Spleen (tissue), 13 donors: ENCODE data around the gene SLC46A1. TPM values are rescaled to one million over a fixed set of nuclear protein-coding genes. Genes with fewer than 3 reads are reported as not detected.

Experiments
- DNase-seq: peaks from one replicate; pipeline ENCODE4 v3.0.0-alpha.2; 2020
- H3K27ac ChIP-seq, 8 donors: fragments of 200-600 bp; sonication (generic) in 7 of 8; 1 replicate in 4 of 8; 2 replicates in 4 of 8; pipeline versions ENCODE4 v1.5.0 to v1.8.0; 2016 to 2021; ENCODE audit warnings: inconsistent platforms in 4 of 8, mild to moderate bottlenecking in 4 of 8, moderate library complexity in 1 of 8
- H3K27me3 ChIP-seq, 7 donors: fragments of 200-600 bp; sonication (generic) in 6 of 7; replicated peaks in 1 of 7; 1 replicate in 4 of 7; 2 replicates in 3 of 7; pipeline versions ENCODE4 v1.5.0 to v1.8.0; 2016 to 2021; ENCODE audit warnings: inconsistent platforms in 3 of 7, mild to moderate bottlenecking in 1 of 7
- H3K36me3 ChIP-seq, 6 donors: fragments of 200-600 bp; sonication (generic) in 5 of 6; 1 replicate in 4 of 6; 2 replicates in 2 of 6; pipeline versions ENCODE4 v1.5.0 to v1.8.0; 2016 to 2021; ENCODE audit warnings: inconsistent platforms in 2 of 6
- H3K4me1 ChIP-seq, 6 donors: fragments of 200-600 bp; sonication (generic) in 5 of 6; 1 replicate in 3 of 6; 2 replicates in 3 of 6; pipeline versions ENCODE4 v1.5.0 to v1.8.0; 2016 to 2021; ENCODE audit warnings: inconsistent platforms in 3 of 6
- H3K4me3 ChIP-seq, 8 donors: fragments of 200-600 bp; sonication (generic) in 7 of 8; 1 replicate in 4 of 8; 2 replicates in 4 of 8; pipeline versions ENCODE4 v1.5.0 to v1.8.0; 2016 to 2021; ENCODE audit warnings: inconsistent platforms in 4 of 8, mild to moderate bottlenecking in 4 of 8, moderate library complexity in 2 of 8
- H3K9me3 ChIP-seq, 8 donors: fragments of 200-600 bp; sonication (generic) in 7 of 8; 1 replicate in 4 of 8; 2 replicates in 4 of 8; pipeline versions ENCODE4 v1.5.0 to v1.8.0; 2016 to 2021; ENCODE audit warnings: inconsistent platforms in 4 of 8
- POLR2A ChIP-seq, 3 donors: fragments of 450-650 bp; IDR thresholded peaks; one replicate each; pipeline ENCODE4 v1.5.1; 2017; ENCODE audit warnings: antibody characterized with exemption in 3 of 3, mild to moderate bottlenecking in 1 of 3
- POLR2AphosphoS5 ChIP-seq, 3 donors: sonication (generic); formaldehyde crosslinking; IDR thresholded peaks; one replicate each; pipeline ENCODE4 v1.5.1; 2017; ENCODE audit warnings: antibody characterized with exemption in 3 of 3
- WGBS, 5 donors: extraction: QIAGEN DNeasy Blood & Tissue Kit in 3 of 5; methylation state at CpG; one replicate each; pipeline versions ENCODE4 v1.1.5 to v1.1.7; 2013 to 2018; 5-methylcytosine and 5-hydroxymethylcytosine counted together
- intact Hi-C: fragments of 100-400 bp; cut with DNase I; formaldehyde crosslinking; loops from one replicate; pipeline ENCODE4 v1.15.0; 2023; ENCODE audit warnings: low total_unique reads
- long read RNA-seq, 2 donors: transcript quantifications; one replicate each; lab custom pipeline, GENCODE V29; 2026
- polyA plus RNA-seq, 3 donors: library from polyadenylated mRNA; stranded (reverse); fragments of 200-250 nt; gene quantifications; one replicate each; pipeline ENCODE4 v1.2.1, GENCODE V29; 2013
- total RNA-seq, 7 donors: library from RNA; depleted of rRNA in 3 of 7; stranded (reverse); fragments of >200 nt in 3 of 7; fragmentation: NEBNext Ultra II Directional in 4 of 7; extraction: Animal tissue kit (Norgen Biotek cat#: 25700) in 4 of 7; gene quantifications; one replicate each; pipeline versions ENCODE4 v1.1.0 to v1.2.1, GENCODE V29; 2016 to 2021
- TF ChIP-seq, protein P1 (sequence below), 11 experiments: fragments of 200-600 bp in 7 of 11; fragments of 450-650 bp in 4 of 11; sonication (generic) in 4 of 11; IDR thresholded peaks in 8 of 11; conservative IDR thresholded peaks in 3 of 11; 1 replicate in 7 of 11; 2 replicates in 4 of 11; pipeline versions ENCODE4 v1.4.0 to v1.8.0; 2016 to 2021; ENCODE audit warnings: antibody characterized with exemption in 11 of 11, inconsistent platforms in 4 of 11, mild to moderate bottlenecking in 1 of 11
- donor health status: healthy with polysubstance abuse.
- donor health status: DM: no; HTN: no; CAD: no; lungs with moderate emphysema.
- donor health status: DM: no; HTN: no; CAD: no.
- donor health status: Bipolar disorder and iron deficiency.
- donor health status: healthy.
- donor health status: DM: no; HTN: no; CAD: no.
- donor health status: DM: yes; HTN: yes; CAD: no.

The SLC46A1 gene
- total RNA-seq = 10 to 100 TPM; 18.9 to 28.9 (median 24.6) TPM
- polyA plus RNA-seq = 1 to 10 TPM; 2.1 to 4.8 (median 2.3) TPM
- long read RNA-seq, donor 1, full-length matches to known transcripts = 10 of 10 reads
- long read RNA-seq, donor 1, partial matches to known transcripts = 0 of 10 reads
- long read RNA-seq, donor 1, other reads (novel, unspliced or antisense) = 0 of 10 reads
- long read RNA-seq, donor 2, full-length matches to known transcripts = 8 of 8 reads
- long read RNA-seq, donor 2, partial matches to known transcripts = 0 of 8 reads
- long read RNA-seq, donor 2, other reads (novel, unspliced or antisense) = 0 of 8 reads

DNA sequence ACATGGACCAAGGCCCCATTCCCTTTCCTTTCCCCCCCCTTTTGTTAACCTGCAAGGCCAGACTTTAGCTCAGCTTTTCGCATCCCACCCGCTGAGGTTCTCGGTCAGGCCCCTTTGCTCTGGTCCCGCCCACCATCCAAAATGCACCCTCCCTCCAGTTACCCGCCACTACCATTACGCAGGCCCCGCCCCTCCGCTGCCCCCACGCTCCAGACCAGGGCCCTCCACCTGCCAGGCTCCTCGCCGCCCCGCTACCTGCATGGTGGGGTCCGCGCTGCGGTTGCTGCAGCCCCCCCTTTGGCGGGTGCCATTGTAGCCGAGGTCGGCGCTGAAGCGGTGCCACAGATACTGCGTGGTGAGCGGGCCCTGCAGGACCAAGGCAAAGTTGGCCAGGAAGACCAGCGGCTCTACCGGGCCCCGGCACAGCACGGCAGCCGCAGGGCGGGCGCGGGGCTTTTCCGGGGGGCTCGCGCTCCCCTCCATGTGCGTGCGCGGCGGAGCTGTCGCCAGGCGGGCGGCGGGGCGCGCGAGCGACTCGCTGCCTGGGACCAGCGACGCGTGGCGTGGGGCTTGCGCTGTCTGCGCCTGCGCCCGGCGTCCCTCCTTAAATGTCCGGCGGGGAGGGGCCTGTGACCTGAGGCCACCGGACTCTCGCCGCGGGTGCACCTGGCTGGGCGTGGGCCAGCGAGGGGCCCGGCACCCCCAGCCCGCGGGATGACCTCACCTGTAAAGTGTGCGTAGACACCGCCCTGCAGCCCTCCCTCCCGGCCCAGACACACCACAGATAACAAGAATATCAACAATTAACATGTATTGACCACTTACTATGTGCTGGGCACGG, at the start of gene SLC46A1:
SLC46A1 (minus strand) TSS at position 581 of the 841 bp plus-strand sequence; CDS start at position 483, 98 bp downstream.
- peak within 1 kb of the TSS; percentile 60 to 96 (median 88) for H3K4me3 ChIP-seq
- intact Hi-C loops = no loop called here
- H3K27ac ChIP-seq = peak within 1 kb of the TSS in 7 of 8 donors; percentile 45 to 82 (median 67)
- no peaks in the 10 kb centered on the region for H3K27me3 ChIP-seq
- DNase-seq = peak; percentile 87
- TF ChIP-seq, protein P1, sequence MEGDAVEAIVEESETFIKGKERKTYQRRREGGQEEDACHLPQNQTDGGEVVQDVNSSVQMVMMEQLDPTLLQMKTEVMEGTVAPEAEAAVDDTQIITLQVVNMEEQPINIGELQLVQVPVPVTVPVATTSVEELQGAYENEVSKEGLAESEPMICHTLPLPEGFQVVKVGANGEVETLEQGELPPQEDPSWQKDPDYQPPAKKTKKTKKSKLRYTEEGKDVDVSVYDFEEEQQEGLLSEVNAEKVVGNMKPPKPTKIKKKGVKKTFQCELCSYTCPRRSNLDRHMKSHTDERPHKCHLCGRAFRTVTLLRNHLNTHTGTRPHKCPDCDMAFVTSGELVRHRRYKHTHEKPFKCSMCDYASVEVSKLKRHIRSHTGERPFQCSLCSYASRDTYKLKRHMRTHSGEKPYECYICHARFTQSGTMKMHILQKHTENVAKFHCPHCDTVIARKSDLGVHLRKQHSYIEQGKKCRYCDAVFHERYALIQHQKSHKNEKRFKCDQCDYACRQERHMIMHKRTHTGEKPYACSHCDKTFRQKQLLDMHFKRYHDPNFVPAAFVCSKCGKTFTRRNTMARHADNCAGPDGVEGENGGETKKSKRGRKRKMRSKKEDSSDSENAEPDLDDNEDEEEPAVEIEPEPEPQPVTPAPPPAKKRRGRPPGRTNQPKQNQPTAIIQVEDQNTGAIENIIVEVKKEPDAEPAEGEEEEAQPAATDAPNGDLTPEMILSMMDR (IDR thresholded peaks at IDR 0.05 in 8 of 11, conservative IDR thresholded peaks at IDR 0.05 in 3 of 11) = no peak
- TF ChIP-seq POLR2A (IDR thresholded peaks at IDR 0.05) (no peak), POLR2AphosphoS5 (IDR thresholded peaks at IDR 0.05) (peak; percentile 53 to 79 (median 70))
- peaks cover 8 to 57% (median 27%) of the 10 kb centered on the region in 6 donors for H3K4me1 ChIP-seq
- peaks cover 0 to 15% (median 3%) of the 10 kb centered on the region in 6 donors for H3K36me3 ChIP-seq
- WGBS, 5 donors = 1 to 2% (median 1%) methylated on average over 21 to 70 of the region's 70 CpGs
- H3K9me3 ChIP-seq = no peaks in the 10 kb centered on the region

DNA sequence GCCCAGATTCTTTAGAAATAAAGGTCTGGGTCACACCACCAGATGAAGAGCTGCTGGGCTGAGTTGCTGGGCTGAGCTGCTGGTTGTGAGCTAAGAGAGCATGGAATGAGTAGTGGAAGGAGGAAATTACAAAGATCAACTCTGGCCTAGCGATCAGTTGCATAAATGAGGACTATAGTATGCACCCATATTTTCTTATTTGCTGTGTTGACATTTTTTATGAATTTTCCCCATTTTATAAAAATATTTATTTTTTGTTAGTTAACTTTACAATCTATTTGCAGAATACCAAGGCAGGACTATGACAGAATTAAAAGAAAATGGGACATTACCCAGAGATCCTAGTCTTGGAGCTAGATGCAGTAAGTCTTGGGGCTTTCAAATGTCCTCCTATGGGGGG, 43.8 kb upstream of the SLC46A1 start:
- H3K4me3 ChIP-seq = no peak overlapping the region
- H3K27ac ChIP-seq = no peak overlapping the region
- TF ChIP-seq, protein P1 (IDR thresholded peaks at IDR 0.05 in 8 of 11, conservative IDR thresholded peaks at IDR 0.05 in 3 of 11) = no peak
- TF ChIP-seq POLR2AphosphoS5 (IDR thresholded peaks at IDR 0.05) = no peak
- H3K36me3 ChIP-seq = no peaks in the 10 kb centered on the region
- H3K4me1 ChIP-seq = no peaks in the 10 kb centered on the region
- 72 to 94% (median 73%) methylated on average over 1 of the region's 1 CpG for WGBS, 5 donors
- no peaks in the 10 kb centered on the region for H3K9me3 ChIP-seq
- peaks cover 0 to 3% (median 0%) of the 10 kb centered on the region in 7 donors for H3K27me3 ChIP-seq
- intact Hi-C loops = no loop called here
- DNase-seq = no peak

DNA sequence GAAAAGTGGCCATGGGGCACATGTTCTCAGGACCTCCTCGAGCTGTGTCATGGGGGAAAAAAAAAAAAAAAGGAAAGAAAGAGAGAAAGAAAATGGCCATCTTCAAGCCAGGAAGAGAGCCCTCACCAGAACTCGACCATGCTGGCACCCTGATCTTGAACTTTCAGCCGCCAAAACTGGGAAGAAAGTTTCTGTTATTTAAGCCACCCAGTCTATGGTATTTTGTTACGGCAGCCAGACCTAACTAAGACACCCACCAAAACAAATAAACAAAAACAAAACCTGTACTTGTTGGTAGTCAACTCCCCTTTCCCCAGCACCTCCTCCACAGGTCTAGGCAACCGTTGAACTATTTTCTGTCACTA, 41.4 kb upstream of the SLC46A1 start:
- H3K9me3 ChIP-seq = peaks cover 0 to 6% (median 4%) of the 10 kb centered on the region in 8 donors
- no peak for TF ChIP-seq POLR2AphosphoS5 (IDR thresholded peaks at IDR 0.05)
- TF ChIP-seq, protein P1 (IDR thresholded peaks at IDR 0.05 in 8 of 11, conservative IDR thresholded peaks at IDR 0.05 in 3 of 11) = no peak
- TF ChIP-seq POLR2A (IDR thresholded peaks at IDR 0.05) = no peak
- no peak for DNase-seq
- 59 to 79% (median 76%) methylated on average over 5 of the region's 5 CpGs for WGBS, 5 donors
- no peaks in the 10 kb centered on the region for H3K4me1 ChIP-seq
- no peak overlapping the region for H3K4me3 ChIP-seq
- intact Hi-C loops = no loop called here
- H3K27me3 ChIP-seq = peaks cover 0 to 3% (median 0%) of the 10 kb centered on the region in 7 donors
- H3K27ac ChIP-seq = no peak overlapping the region
- H3K36me3 ChIP-seq = no peaks in the 10 kb centered on the region
